ENCODE data around the gene MANBA.

- TF ChIP-seq POLR2AphosphoS5 (IDR thresholded peaks at IDR 0.05; ENCODE audit: insufficient read depth in 1 of 2, low read depth in 1 of 2) (no peak), CTCF (IDR thresholded peaks at IDR 0.05) (no peak)
Measured at GRCh38 chr4:102586644-102587021, 174.1 kb downstream of the MANBA start.
